Amygdala (tissue), 56 donors: Measurements from ENCODE around the gene SATB1.
"Not testable (repeated sequence)": the region's sequence is repeated elsewhere in the genome, so short reads cannot be mapped to it uniquely, and the experiment has no call there.

ENCODE experiments used
- DNase-seq, 56 donors: peaks; one replicate each; lab custom pipeline; 2025; lab: John Stamatoyannopoulos, UW

SATB1 gene

DNA sequence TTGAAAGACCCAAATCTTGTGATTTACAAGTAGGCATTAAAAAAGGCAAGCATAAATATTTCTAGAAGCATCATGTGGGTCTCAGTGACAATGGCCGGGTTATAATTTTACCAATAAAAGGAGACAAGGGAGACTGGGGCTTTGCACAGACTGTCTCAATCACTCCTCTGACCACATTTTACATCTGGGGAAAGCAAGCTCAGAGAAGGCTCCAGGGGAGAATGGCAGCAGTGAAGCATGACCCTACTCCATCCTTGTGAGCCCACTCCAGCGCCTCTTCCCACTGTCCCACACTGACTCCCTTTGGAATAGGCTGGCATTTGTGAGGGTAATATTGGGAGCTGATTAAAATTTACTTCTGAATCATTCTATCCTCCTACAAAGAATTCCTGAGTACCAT is 61.8 kb downstream of the SATB1 start:
- DNase-seq: no peak

DNA sequence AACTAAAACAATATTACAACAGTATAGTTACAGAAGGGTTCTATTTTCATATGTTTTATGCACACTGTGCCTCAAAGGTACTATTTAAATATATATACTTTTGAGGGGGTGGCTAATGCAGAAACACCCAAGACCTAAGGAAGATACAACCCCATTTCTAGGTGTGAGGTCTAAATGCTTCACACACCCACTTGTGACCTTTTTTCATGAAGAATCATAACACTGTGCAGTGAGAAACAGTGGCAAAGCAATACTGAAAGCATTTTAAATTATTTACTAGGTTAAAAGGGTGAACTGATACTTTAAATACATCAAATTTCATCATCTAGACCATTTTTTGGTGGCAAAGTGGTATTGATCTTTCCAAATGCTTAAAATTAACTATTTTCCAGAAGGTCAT is 67.4 kb downstream of the SATB1 start:
- no peak for DNase-seq

DNA sequence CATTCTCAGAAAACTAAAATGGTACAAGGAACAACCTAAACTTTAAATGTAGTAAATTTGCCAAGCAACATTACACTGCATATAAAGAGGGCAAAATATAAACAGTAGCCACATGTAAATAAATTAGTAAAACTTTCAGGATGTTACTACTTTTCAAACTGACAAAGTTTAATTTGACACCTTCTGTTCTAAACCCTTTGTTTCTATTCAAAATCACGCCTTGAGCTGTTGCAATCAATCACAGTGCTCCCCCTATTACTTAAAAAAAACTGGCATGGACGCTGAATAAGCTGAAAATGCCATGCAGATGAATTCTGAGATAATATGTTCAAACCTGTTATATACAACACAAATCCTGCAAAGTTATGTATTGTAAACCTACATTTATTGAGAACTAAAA is 69.3 kb downstream of the SATB1 start:
- no peak for DNase-seq

DNA sequence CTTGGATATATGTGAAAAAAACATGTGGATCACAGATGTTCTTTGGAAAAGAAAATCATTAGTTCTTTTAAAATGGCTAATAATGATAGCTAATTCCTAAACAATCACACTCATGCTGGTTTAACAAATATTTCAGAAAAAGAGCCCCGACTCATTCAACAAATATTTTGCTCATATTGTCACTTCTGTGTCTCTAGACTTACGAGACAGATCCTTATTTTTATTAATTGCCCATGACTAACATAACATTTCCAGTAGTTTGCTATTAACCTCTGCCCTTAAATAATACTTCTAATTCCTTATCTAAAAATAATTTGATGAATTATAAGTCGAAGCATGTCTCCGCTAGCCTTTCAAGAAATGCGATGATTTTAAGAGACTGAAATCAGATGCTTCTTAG is 70.4 kb downstream of the SATB1 start:
- no peak for DNase-seq

DNA sequence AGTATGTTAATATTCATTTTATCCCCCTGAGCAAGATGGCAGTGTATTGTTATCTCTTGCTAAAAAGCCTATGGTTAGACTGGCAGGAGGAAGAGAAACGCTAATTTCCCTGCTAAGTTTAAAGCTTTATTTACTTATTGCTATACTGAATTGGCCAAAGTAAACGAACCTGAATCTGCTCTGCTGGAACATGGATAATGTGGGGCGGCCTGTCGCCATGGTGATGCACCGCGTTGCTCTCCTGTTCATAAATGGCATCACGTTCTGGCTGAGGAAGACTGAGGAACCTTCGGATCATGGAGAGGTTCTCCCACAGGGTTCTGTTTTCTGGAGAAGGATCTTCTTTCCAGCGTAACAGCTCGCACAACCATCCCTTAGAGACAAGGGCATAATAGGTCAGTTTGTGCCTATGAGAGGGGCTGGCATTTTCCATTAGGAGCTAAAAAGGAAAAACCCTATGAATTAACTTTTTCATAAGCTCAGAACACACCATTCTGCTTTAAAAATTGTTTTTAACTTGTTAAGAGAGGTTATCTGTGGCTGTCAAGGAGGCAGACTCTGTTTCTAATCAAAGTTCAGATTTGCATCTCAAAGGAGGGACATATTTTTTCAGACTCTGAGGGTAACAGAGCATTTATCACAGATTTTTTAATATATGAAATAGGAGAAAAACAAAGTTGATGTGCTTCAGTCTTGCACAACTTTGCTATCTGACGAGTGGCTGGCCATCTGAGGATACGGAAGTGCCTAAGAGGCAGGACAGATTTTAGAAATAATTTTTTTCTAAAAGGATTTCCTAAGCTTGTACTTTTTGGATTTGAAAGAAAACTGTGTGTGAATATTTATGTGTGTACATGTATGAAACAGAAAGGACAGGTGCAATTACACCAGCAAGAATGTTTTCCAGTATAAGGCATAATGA is 73.1 kb downstream of the SATB1 start:
- DNase-seq: no peak

DNA sequence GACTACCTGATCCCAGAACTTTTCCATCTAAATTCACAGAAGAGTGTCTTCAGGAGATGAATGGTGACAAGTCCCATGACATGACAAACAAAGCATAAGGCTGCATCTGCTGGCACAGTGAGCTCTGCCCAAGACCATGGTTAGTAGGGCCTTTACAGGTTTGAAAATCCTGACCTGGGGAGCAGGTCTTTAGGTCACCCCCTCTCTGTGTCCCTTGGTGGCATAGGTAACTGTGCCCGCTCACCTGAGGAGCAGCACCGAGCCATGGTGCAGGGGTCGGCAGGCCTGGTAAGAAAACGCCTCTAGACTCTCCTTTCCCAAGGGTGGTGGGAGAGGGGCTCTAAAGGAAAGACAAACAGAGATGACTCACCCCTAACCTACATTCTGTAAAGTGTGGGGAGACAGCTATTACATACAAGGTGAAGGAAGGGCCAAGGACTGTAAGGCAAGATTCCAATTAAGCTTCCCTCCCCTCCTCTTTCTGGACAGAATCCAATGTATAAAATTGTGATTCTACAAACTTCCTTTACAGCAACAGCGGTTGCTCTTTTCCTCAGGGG is 74.0 kb downstream of the SATB1 start:
- DNase-seq: no peak

DNA sequence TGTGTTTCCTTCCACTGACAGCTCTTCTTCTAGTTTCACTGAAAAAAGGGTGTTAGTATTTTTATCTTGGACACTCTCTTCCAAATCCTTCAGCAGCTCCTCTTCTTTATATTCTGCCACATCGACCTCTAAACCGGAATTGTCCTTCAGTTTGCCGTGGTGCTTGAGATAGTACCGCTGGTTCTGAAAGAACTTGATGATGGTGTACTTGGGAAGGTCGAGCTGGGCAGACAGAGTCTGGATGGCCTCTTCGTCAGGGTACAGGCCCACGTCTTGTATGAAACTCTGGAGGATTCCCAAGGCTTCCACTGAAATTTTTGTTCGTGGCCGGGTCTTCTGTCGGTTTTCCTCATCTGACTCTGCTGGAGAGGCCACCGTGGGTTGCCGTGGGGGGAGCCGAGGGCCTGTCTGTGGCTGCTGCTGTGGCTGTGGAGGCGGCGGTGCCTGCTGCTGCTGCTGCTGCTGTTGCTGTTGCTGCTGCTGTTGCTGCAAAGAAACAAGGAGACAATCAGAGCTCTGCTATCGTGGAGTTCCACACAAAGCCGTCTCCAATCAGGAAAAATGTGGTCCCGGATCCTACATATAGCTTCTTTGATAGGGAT is 75.8 kb downstream of the SATB1 start:
- peak in 3 of 56 donors; percentile 5 to 11 (median 7) for DNase-seq

DNA sequence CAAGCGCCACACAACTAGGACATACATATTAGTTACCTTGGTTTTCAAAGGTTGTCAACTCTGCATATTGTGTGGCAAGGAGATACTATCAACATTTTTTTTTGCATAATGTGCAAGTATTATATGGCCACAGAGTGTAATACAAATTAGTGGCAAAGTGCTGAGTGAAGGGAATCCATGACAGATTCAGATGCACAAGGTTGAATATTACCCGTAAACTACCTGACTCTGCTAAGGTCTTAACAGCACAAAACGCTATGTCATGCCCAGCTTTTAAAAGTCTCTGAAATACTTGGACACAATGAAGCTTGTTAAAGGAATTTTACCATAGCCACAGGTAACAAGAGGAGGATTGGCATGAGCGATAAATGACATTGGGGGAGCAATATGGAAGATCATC is 79.0 kb downstream of the SATB1 start:
- no peak for DNase-seq

DNA sequence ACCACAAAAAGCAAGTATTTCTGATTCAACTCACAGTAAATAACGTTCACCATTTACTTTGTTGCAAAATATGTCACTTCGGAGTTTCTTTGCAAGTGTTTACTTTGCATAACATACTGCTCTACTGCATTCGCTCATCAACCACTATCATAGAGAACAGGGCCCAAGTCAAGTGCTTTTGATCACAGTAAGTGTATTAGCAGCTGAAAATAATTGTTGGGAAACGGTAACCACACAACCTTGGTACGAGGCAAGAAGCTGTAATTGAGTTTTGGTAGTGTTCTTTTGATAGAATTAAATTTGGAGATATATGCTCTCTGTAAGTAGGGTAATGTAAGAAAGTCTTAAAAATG is 80.1 kb downstream of the SATB1 start:
- DNase-seq: no peak

DNA sequence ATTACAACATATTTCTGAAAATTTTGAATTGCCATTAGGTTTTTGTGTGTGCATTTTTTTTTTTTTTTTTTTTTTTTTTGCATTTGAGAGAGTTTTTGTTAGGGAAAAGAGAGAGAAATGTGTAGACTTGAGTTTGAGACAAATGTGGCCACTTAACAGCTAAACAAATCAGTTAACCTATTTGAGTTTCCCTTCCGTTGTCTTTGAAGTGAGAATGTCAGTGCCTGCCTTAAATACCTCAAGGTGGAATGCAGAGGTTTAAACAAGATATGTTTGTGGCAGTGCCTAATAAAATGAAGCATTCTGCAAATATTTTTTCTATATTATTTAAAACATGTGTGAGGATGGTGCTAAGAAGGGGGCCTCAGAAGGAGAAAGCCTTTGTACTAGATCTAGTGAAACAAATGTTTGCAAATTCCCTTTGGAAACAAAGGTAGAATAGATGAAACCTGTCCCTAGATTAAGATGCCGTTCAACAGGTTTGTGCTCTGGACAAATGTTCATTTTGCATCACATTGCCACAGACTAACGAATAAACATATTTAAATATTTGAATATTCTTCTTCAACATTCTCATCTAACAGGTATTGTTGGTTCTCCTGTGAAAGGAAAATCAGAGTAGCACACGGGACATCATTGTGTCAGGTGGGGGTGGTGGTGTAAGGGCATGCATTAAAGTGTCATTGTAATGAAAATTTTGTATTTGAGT is 80.7 kb downstream of the SATB1 start:
- DNase-seq: no peak

DNA sequence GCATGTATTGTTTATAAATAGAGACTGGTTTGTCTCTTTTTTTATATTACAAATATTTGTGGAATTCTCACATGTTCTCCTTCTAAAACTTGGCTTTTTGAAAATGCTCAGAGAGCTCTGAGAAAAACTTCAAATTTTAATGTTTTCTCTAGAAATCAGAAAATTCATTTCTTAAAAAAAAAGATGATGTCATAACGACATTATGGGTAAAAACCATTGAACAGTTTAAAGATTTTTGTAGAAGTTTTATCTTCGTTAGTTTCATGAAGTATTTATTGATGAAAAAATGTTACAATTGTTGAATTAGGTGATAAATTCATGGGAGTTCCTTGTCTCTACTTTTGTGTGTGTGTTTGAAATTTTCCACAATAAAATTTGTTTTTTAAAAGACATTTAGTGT is 81.3 kb downstream of the SATB1 start:
- no peak for DNase-seq

DNA sequence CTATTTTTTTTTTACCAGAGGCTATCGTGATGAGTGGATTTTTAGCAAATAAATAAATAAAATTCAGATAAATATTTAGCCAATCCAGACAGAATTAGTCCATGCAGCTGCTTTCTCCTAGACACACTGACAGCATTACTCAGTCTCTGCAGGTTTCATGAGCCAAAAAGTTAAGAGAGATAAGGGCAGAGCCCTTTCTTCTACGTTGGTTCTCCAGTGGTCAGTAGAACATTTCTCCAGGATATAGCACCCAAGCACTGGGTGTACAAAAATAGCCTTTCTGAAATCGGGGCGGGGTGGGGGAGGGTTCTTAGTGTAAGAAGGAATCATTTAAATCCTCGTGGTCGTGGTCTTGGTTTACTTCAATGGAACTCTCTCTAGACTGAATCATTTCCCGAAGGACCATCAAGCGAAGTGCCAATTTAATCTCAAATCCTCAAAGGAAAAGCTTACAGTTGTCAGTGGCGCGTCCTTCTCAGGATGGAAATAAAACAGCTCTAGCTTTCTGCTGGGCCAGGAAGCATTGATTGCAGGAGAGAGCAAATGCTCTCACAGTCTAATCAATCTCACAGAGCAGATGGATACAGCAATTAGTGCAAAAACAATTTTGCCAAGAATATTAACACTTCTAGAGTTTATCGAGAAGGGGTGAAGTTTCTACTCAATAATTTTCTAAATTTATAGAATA is 86.2 kb downstream of the SATB1 start:
- peak in 1 of 56 donors; percentile 2 for DNase-seq

DNA sequence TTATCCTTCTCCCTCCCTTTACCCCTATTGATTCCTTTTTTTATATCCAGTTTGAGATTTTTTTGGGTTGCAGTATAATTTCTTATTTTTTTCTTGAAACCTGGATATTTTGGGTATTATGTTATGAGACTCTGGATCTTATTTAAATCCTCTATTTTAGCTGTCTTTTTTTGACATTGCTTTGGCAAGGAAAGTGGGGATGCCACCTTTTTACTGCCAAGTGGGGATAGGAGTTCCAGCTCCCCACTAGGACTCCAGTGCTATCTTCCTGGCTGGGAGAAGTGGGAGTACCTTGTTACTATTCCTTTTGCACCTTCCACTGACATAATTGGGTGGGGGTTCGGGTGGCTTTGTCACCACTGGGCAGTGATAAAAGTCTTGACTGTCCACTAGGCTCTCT is 87.9 kb downstream of the SATB1 start:
- no peak for DNase-seq

DNA sequence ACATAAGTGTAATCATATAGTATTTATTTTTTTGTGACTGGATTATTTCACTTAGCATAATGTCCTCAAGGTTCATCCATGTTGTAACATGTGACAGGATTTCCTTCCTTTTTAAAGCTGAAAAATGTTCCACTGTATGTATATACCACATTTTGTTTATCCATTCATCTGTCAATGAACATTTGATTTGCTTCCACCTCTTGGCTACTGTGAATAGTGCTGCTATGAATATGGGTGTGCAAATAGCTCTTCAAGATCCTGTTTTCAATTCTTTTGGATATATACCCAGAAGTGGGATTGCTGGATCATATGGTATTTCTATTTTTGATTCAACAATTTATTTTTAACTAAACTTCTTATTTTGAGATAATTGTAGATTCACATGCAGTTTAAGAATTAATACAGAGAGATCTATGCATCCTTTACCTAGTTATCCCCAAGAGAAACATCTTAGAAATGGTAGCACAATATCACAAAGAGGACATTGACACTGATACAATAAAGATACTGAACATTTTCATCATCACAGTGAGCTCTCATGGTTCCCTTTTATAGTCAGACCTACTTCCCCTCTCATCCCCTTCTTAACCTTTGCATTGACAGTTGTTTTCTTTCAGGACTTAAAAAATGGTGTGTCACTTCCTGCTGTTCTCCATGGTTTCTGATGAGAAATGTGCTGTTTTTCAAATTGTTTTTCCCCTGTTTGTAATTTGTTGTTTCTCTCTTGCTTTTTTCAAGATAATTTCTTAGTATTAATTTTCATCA is 90.1 kb downstream of the SATB1 start:
- DNase-seq: no peak

DNA sequence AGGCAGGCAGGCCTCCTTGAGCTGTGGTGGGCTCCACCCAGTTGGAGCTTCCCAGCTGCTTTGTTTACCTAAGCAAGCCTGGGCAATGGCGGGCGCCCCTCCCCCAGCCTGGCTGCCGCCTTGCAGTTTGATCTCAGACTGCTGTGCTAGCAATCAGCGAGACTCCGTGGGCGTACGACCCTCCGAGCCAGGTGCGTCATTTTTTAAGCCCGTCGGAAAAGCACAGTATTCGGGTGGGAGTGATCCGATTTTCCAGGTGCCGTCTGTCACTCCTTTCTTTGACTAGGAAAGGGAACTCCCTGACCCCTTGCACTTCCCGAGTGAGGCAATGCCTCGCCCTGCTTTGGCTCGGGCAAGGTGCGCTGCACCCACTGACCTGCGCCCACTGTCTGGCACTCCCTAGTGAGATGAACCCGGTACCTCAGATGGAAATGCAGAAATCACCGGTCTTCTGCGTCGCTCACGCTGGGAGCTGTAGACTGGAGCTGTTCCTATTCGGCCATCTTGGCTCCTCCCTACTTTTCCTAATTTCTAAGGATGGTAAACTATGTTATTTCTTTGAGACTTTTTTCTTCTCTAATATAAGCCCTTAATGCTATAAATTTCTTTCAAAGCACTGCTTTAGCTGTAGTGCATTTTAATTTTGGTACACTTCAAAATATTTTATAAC is 94.2 kb downstream of the SATB1 start:
- not testable (repeated sequence) for DNase-seq

DNA sequence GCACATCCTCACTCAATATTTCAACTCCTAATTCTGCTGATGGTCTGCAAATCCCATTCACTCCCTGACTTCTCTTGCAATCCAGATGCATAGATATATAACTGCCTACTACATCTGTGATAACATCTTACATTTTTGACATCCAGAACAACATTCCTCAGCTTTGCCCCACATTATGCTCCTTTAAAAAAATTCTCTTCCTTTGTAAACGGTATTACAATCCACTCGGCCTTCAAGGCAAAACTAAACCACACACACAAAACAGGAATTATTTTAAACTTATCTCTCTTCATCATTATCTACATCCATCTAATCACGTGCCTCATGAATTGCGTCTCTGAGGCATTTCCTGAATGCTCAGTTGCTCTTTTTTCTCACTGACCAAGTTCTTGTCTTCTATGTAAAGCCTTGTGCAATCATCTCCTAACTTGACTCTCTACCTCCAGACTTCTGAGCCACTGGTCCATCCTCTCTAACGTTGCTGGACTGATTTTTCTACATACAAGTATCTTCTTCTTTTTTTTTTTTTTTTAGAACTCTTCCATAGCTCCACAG is 117.0 kb downstream of the SATB1 start:
- no peak for DNase-seq

DNA sequence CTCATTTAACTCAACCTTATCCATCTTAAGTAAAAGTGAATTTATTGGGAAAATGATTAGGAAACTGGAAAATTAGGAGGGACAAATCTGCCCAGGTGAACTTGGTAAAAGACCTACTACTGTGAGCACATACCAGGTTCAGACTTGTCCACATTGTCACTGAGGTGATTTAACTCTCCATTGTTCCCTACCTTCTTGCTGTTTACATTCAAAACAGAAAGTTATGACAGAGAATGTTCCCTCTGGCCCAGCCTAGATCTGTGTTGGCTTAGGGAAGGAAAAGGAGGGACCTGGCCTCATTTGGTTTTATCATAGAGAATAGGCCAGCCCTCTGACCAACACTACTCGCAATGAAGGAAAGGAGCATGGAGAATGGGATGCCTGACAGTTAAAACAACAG is 117.6 kb downstream of the SATB1 start:
- DNase-seq: no peak

DNA sequence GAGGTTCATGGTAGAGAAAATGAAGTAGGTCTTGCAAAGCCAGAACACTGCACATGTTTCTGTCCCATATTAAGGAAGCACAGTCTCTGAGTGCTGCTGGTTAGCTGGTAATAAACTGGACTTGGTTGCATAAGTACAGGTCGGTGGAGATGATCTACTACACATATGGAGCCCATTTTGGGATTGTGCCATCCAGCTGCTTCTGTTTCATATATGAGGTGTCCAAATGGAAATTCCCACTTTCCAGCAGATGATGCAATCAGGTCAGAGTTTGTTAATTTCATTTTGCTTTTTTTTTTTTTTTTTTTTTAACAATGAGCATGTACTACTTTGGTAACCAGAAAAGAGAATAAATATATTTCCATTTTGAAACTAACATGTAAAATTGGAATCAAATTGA is 122.6 kb downstream of the SATB1 start:
- no peak for DNase-seq

DNA sequence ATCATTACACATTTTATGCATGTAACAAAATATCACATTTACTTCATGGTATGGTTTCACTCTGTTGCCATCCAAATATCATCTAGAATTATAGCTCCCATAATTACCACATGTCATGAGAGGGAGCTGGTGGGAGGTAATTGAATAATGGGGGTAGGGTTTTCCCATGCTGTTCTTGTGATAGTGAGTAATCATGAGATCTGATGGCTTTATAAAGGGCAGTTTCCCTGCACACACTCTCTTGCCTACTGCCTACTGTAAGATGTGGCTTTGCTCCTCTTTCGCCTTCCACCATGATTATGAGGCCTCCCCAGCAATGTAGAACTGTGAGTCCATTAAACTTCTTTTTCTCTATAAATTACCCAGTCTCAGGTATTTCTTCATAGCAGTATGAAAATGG is 123.4 kb downstream of the SATB1 start:
- DNase-seq: no peak
